ENCODE results near the gene ASXL2.
"Not testable (repeated sequence)": the region's sequence is repeated elsewhere in the genome, so short reads cannot be mapped to it uniquely, and the experiment has no call there.

ASXL2 gene

GRCh38 chr2:25878361-25879132 lies at the start of gene ASXL2:
TSS of gene ASXL2 (minus strand) at chr2:25878487. CDS start at chr2:25878222, 265 bp downstream.
- DNase-seq: peak; percentile 65 to 98 (median 94)

DNA sequence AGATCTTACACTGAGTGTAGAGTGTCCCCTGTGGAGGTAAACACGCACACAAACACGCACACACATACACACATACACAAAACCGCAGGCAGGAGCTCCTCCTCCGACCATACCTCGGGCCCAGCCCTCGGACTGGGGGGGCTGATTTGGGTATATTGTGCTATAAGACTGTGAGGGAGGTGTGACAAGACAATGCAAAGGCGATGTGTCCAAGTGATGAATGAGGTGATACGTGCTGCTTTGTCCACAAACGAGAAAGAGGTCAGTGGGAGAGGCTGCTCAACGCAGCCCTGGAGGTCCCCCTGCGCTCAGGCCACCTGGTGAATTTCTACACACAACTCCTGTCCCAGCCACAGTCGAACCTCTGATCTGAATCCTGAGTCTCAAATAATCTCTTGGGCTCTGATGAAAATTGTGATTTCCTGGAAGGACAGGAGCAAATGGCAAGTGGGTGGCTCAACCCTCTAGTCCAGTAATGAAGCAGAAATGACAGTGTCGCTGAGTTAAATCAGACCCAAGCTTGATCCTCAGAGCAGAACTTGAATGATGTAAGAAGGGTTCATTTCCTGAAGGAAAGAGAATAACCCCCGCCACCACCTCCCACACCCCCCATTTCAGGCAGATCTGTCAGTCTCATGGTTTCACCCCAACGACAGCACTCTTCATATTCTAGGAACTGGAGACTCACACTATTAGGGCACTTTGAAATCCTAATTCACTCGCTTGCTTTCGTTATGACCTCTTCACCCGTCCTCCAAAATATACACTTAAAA lies 48.9 kb upstream of the ASXL2 start:
- DNase-seq: no peak

- DNase-seq: no peak
These were observed 44.2 kb upstream of the ASXL2 start for GRCh38 chr2:25922501-25922900.

DNA sequence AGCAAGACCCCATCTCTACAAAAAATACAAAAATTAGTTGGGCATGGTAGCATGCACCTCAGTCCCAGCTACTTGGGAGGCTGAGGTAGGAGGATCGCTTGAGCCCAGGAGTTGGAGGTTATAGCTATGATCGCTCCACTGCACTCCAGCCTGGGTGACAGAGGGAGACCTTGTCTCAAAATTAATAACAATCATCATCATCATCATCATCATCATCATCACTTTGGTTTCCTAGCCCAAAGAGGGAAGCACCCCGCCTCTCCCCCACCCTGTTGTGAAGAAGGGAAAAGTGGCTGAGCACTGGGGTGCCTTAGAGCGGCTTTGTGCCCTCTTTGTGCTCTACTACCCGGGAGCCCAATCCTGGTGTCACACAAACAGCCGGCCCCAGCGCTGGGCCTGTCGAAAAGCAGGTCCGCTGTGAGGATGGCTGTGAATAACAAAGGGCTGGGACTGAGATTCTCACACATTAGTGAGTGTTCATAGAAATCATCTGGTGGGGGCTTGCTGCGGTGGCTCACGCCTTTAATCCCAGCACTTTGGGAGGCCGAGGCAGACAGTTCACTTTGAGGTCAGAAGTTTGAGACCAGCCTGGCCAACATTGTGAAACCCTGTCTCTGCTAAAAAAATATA lies 42.6 kb upstream of the ASXL2 start:
- DNase-seq: no peak

DNA sequence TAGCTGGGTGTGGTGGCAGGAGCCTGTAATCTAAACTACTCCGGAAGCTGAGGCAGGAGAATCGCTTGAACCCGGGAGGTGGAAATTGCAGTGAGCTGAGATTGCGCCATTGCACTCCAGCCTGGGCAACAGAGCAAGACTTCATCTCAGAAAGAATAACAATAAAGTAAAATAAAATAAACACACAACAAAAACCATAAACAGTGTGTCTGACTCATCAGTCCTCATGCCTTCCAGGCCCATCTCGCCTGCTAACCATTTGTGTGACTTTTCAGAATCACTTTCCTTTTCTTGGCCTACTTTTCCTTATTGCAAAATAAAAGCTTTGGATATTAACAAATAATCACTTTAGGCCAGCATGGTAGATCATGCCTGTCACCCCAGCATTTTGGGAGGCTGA lies 42.0 kb upstream of the ASXL2 start:
- DNase-seq: no peak

- DNase-seq: no peak
These were observed 39.5 kb upstream of the ASXL2 start for GRCh38 chr2:25917832-25918231.

- not testable (repeated sequence) for DNase-seq
These were observed 39.1 kb upstream of the ASXL2 start for GRCh38 chr2:25917411-25917810.

GRCh38 chr2:25915944-25916772 lies 37.9 kb upstream of the ASXL2 start:
- DNase-seq: not testable (repeated sequence)

- not testable (repeated sequence) for DNase-seq
These were observed 37.1 kb upstream of the ASXL2 start for GRCh38 chr2:25915411-25915810.

GRCh38 chr2:25913696-25913973 lies 35.3 kb upstream of the ASXL2 start:
- DNase-seq: not testable (repeated sequence)

GRCh38 chr2:25912851-25913695 lies 34.8 kb upstream of the ASXL2 start:
- DNase-seq: no peak

DNA sequence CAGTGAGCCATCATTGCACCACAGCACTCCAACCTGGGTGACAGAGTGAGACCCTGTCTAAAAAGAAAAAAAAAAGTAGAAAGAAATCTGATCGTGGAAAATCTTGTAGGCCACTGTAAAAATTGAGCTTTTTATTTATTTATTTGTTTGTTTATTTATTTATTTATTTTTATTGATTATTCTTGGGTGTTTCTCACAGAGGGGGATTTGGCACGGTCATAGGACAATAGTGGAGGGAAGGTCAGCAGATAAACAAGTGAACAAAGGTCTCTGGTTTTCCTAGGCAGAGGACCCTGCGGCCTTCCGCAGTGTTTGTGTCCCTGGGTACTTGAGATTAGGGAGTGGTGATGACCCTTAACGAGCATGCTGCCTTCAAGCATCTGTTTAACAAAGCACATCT lies 31.3 kb upstream of the ASXL2 start:
- DNase-seq: not testable (repeated sequence)

- no peak for DNase-seq
These were observed 26.8 kb upstream of the ASXL2 start for GRCh38 chr2:25905126-25905525.

DNA sequence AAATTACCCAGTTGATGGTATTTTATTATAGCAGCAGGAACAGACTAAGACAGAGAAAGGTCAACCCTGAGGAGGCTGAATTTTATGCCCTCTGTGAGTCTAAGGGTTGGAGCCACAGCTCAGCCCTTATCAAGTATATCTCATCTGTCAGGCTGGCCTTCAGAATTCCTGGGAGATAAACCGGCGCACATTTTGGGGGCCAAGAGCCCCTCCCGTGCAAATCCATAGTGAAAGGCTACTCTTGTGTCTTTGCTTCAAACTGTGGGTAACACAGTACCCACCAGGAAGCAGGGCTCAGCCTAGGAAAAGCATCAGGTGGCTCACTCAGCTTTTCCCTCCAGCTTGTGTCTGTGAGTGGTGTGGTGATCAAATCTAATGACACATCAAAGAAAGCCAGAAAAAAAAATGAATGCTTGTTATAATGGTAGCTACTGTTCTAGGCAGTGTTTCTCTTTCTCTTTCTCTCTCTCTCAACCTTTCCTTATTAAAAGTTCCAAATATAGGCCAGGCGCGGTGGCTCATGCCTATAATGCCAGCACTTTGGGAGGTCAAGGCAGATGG lies 25.0 kb upstream of the ASXL2 start:
- DNase-seq: no peak

DNA sequence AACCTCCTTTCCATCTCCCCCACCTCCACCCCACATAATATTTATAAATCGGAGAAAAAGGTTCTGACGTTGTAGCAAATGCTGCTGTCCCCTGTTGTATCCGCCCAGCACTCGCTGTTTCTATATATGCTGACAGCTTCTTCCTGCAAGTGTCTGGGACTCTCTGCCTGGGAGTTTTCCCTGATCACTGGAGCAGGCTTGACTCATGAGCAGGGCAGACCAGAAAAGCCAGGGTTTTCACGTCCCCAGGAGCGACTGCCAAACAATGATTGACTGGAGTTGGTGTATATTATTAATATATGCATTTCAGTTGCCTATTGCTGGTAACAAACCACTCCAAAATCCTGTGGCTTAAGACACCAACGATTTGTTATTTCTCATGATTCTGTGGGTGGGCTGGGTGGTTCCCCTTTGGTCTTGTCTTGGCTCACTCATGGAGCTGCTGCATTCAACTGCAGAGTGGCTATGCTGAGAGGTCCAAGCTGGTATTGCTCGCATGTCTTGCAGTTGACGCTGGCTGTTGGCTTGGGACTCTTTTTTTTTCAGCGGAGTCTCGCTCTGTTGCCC lies 21.2 kb upstream of the ASXL2 start:
- DNase-seq: no peak

DNA sequence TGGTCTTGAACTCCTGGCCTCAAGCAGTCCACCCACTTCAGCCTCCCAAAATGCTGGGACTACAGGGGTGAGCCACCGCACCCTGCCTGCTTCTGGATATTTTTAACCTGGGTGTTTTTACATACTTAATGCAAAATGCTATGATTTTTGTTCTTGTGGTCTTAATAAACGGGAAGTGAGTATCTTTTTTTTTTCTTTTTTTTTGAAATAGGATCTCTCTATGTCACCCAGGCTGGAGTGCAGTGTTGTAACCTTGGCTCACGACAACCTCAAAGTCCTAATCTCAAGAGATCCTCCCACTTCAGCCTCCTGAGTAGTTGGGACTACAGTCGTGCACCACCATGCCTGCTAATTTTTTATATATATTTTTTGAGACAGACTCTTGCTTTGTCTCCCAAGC lies 19.2 kb upstream of the ASXL2 start:
- no peak for DNase-seq

- DNase-seq: not testable (repeated sequence)
These were observed 18.0 kb upstream of the ASXL2 start for GRCh38 chr2:25896308-25896707.

- DNase-seq: no peak
These were observed 17.3 kb upstream of the ASXL2 start for GRCh38 chr2:25895610-25896009.

- DNase-seq: peak in 3 of 14 donors; percentile 4 to 11 (median 6)
These were observed 16.7 kb upstream of the ASXL2 start for GRCh38 chr2:25895018-25895417.

DNA sequence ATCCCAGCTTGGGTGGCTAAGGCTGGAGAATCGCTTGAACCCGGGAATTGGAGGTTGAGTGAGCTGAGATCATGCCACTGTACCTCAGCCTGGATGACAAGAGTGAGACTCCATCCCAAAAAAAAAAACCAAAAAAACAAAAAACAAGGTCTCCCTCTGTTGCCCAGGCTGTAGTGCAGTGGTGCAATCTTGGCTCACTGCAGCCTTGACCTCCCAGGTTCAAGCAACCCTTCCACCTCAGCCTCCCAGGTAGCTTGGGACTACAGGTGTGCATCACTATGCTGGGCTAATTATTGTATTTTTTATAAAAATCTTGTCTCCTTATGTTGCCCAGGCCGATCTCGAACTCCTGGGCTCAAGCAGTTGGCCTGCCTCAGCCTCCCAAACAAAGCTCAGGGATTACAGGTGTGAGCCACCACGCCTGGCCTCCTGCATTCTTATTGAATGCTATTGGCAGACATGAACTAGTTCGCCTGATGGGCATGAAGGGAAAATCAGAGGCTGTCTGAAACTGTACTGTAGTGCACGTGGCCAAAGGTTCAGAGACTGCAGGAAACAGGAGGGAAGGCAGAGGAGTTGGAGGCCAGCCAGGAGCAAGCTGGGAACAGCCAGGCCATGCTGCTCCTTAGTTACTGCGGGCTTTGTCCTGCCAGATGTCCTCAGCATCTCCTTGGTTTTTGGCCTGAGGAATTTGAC lies 16.0 kb upstream of the ASXL2 start:
- peak in 10 of 14 donors; percentile 5 to 91 (median 46) for DNase-seq
